Activated B cell treated with CpG ODN at 0.5 μM for 24 hours (primary cell): ENCODE data around the gene ZNF212. TPM values are rescaled to one million over a fixed set of nuclear protein-coding genes. Genes with fewer than 3 reads are reported as not detected.

Experiments used
- ATAC-seq: fragments of 200-7000 bp; cut with Tn5 transposase; one replicate; pipeline ENCODE4 v1.10.0; 2021; ENCODE audit warnings: low read depth, mild to moderate bottlenecking, moderate library complexity
- CTCF ChIA-PET: fragments of 350-600 bp; sonication (Branson Sonifier 250); formaldehyde crosslinking; loops from one replicate; lab custom pipeline; 2021; ENCODE audit warnings: antibody characterized with exemption; lab: Charles Lee
- POLR2A ChIA-PET: fragments of 350-600 bp; sonication (Branson Sonifier 250); formaldehyde crosslinking; loops from one replicate; lab custom pipeline; 2021; ENCODE audit warnings: antibody characterized with exemption; lab: Charles Lee
- DNase-seq: peaks from one replicate; pipeline ENCODE4 v3.0.0; 2022
- H3K27ac Mint-ChIP-seq: one replicate; pipeline ENCODE4 v1.8.0; 2020; ENCODE audit warnings: mixed read lengths
- H3K27me3 Mint-ChIP-seq: one replicate; pipeline ENCODE4 v1.8.0; 2021; ENCODE audit warnings: mixed read lengths
- H3K36me3 Mint-ChIP-seq: one replicate; pipeline ENCODE4 v1.8.0; 2021; ENCODE audit warnings: low read depth, mixed read lengths
- H3K4me1 Mint-ChIP-seq: one replicate; pipeline ENCODE4 v1.8.0; 2021; ENCODE audit warnings: mixed read lengths
- H3K4me3 Mint-ChIP-seq: one replicate; pipeline ENCODE4 v1.8.0; 2020; ENCODE audit warnings: mild to moderate bottlenecking, mixed read lengths
- H3K9me3 Mint-ChIP-seq: one replicate; pipeline ENCODE4 v1.8.0; 2020; ENCODE audit warnings: mixed read lengths
- intact Hi-C: fragments of 100-400 bp; cut with micrococcal nuclease; formaldehyde crosslinking; loops from one replicate; pipeline ENCODE4 v1.15.1; 2024
- total RNA-seq: library from RNA; stranded (reverse); gene quantifications from 2 replicates; pipeline ENCODE4 v1.2.3, GENCODE V29; 2022
- TF ChIP-seq, protein P1 (sequence below): fragments of 200-600 bp; IDR thresholded peaks from one replicate; pipeline ENCODE4 v1.8.0; 2022; ENCODE audit warnings: antibody characterized with exemption, mild to moderate bottlenecking

ZNF212 gene
- total RNA-seq, 1 donor from 2014 or later = 21.0 TPM

DNA sequence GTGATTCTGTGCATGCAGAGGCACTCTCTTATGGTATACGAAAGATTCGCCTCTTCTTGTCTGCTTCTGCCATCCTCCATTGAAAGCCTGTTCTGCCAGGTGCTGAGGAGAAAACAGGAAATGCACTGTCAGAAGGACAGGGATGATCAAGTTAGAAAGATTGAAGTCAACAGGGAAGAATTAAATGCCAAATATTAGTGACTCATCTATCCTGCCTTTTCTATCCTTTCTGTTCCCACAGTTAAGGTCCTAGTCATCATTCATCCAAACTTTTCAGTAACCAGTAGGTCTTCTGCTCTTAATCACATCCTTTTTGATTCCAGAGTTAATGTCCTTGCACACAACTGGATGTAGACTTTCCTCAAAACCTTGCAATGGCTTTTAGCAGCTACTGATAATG is 17.7 kb downstream of the ZNF212 start:
- ChIA-PET CTCF (no interaction called here), POLR2A (no interaction called here)
- DNase-seq (no peak), ATAC-seq (no peak)
- Mint-ChIP-seq H3K36me3 (peaks cover 35% of the 10 kb centered on the region), H3K27me3 (no peaks in the 10 kb centered on the region), H3K4me1 (peaks cover 7% of the 10 kb centered on the region), H3K27ac (no peak overlapping the region), H3K4me3 (no peak overlapping the region), H3K9me3 (no peaks in the 10 kb centered on the region)
- intact Hi-C loops = no loop called here
- TF ChIP-seq, protein P1, sequence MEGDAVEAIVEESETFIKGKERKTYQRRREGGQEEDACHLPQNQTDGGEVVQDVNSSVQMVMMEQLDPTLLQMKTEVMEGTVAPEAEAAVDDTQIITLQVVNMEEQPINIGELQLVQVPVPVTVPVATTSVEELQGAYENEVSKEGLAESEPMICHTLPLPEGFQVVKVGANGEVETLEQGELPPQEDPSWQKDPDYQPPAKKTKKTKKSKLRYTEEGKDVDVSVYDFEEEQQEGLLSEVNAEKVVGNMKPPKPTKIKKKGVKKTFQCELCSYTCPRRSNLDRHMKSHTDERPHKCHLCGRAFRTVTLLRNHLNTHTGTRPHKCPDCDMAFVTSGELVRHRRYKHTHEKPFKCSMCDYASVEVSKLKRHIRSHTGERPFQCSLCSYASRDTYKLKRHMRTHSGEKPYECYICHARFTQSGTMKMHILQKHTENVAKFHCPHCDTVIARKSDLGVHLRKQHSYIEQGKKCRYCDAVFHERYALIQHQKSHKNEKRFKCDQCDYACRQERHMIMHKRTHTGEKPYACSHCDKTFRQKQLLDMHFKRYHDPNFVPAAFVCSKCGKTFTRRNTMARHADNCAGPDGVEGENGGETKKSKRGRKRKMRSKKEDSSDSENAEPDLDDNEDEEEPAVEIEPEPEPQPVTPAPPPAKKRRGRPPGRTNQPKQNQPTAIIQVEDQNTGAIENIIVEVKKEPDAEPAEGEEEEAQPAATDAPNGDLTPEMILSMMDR = no peak

DNA sequence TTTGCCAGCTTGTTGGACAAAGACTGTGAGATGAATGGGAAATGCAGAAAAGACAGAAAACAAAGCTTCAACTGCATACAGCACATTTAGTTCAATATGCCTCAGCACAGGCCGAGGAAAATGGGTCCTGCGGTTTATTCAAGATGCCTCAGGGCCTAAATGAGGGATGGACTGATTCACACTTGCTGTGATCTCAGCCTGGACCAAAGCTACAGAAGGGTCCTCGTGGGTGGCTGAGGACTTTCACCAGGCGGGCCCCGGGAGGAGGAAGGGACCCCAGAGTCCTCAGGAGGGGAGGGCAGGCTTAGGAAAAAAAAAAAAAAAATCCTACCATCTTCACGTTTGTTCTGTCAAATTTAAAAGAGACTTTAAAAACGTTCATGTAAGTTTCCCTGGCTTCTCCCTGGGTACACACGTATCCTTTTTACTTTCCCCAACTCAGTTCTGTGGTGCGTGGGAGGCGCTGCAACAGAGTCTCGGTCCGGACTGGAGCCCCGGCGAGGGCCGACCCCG is 21.9 kb downstream of the ZNF212 start:
- POLR2A ChIA-PET = interaction anchor here (0.6 to 2.0 kb wide), 15 partner anchors 12 to 577 kb away, joined by 3 to 15 read pairs (median 7); partner anchors contain the start of genes ZNF212, ZNF282, ZNF398 and ZNF425
- peak overlapping the region; percentile 89 for H3K4me3 Mint-ChIP-seq
- peaks cover 23% of the 10 kb centered on the region for H3K4me1 Mint-ChIP-seq
- intact Hi-C loops = loop anchor here (1.0 kb wide), 2 partner anchors 135 to 363 kb away; partner anchors contain the start of gene ZNF425
- H3K36me3 Mint-ChIP-seq = peaks cover 19% of the 10 kb centered on the region
- CTCF ChIA-PET = interaction anchor here (0.9 to 3.4 kb wide), 8 partner anchors 8 to 481 kb away, joined by 3 to 19 read pairs (median 4); no protein-coding TSS in a partner anchor
- no peaks in the 10 kb centered on the region for H3K27me3 Mint-ChIP-seq
- TF ChIP-seq, protein P1 = no peak
- DNase-seq (no peak), ATAC-seq (peak; percentile 4)
- peak overlapping the region; percentile 90 for H3K27ac Mint-ChIP-seq
- H3K9me3 Mint-ChIP-seq = no peaks in the 10 kb centered on the region

DNA sequence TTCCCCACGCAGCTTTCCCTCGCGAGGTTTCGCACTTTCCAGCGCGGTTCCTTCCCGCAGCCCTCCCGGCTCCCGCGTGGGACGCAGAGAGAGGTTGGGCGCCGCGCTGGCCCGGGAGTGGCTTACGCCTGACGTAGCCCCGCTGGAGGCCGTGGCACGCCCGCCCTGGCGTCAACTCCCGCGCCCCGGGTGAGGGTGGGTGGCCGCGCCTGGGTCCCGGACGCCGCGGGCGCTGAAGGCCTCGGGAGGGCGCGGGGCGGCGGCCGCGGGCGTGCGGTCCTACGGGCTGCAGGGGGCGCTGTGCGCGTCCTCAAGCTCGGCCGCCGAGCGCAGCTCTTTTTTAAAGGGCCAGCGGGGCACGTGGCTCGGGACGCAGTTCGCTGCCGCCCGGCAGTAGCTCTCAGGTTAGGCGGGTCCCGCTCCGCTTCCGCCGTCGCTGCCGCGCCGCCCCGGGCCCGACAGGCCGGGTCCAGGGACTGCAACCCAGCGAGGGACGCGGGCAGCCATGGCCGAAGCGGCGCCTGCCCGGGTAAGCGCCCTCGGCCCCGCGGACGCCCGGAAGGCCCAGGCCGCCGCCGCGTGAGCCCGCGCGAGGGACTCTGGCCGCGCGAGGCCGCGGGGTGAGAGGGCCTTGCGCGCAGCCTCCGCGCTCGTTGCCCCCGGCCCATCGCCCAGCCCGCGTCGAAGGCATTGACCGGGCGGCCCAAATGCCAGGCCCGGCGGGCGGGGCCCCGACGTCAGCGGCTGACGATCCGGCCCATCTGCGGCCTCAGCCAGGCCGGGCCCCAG is 22.6 kb downstream of the ZNF212 start, which contains the start of gene ZNF783:
Gene ZNF783, plus strand, starts transcription at position 368 of the 789 bp plus-strand sequence. Its CDS starts 138 bp downstream, at position 506.
- Mint-ChIP-seq H3K4me1 (peaks cover 23% of the 10 kb centered on the region), H3K4me3 (peak within 1 kb of the TSS; percentile 89), H3K27ac (peak within 1 kb of the TSS; percentile 90), H3K36me3 (peaks cover 26% of the 10 kb centered on the region), H3K9me3 (no peaks in the 10 kb centered on the region), H3K27me3 (no peaks in the 10 kb centered on the region)
- ChIA-PET CTCF (interaction anchor here (0.9 to 3.4 kb wide), 8 partner anchors 9 to 480 kb away, joined by 3 to 19 read pairs (median 4); no protein-coding TSS in a partner anchor), POLR2A (interaction anchor here (0.6 to 2.0 kb wide), 13 partner anchors 12 to 576 kb away, joined by 3 to 15 read pairs (median 7); partner anchors contain the start of genes ZNF212, ZNF282, ZNF398 and ZNF425)
- TF ChIP-seq, protein P1 = no peak
- peak; percentile 88 for DNase-seq
- peak; percentile 91 for ATAC-seq
- intact Hi-C loops = loop anchor here (1.0 to 2.0 kb wide), 11 partner anchors 23 to 453 kb away; partner anchors contain the start of genes ZNF212, ZNF282, ZNF398 and ZNF425

DNA sequence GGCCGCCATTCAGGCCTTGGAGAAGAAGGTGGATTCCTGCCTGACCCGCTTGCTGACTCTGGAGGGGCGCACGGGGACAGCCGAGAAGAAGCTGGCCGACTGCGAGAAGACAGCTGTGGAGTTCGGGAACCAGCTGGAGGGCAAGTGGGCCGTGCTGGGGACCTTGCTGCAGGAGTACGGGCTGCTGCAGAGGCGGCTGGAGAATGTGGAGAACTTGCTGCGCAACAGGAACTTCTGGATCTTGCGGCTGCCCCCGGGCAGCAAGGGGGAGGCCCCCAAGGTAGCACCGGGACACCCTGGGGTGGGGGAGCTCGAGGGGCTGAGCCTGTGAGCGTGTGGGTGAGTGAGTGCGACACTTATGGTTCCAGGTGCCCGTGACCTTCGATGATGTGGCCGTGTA is 27.0 kb downstream of the ZNF212 start:
- CTCF ChIA-PET = no interaction called here
- H3K4me1 Mint-ChIP-seq = peaks cover 18% of the 10 kb centered on the region

More for the DNA sequence above, 27.0 kb downstream of the ZNF212 start:
- Mint-ChIP-seq H3K27ac (no peak overlapping the region), H3K36me3 (peaks cover 59% of the 10 kb centered on the region), H3K27me3 (no peaks in the 10 kb centered on the region), H3K4me3 (no peak overlapping the region), H3K9me3 (no peaks in the 10 kb centered on the region)
- TF ChIP-seq, protein P1 = no peak
- POLR2A ChIA-PET = no interaction called here
- intact Hi-C loops = no loop called here
- DNase-seq (no peak), ATAC-seq (no peak)
